ENCODE results near the gene SEC22A. TPM values are rescaled to one million over a fixed set of nuclear protein-coding genes. Genes with fewer than 3 reads are reported as not detected.

SEC22A gene
- total and polyA plus RNA-seq, 10 of the 15 experiments (the other 5 are each of a cell fraction or from before 2014, with no cell fraction given) = 19.3 to 70.3 (median 36.7) TPM

- Histone ChIP-seq H3K4me3 (no peak overlapping the region), H3K36me3 (ENCODE audit: control insufficient read depth in 2 of 2, insufficient read depth in 2 of 2, low read length in 1 of 2) (no peaks in the 10 kb centered on the region), H3K9me3 (replicated peaks; ENCODE audit: control insufficient read depth, insufficient read depth, low read length) (no peaks in the 10 kb centered on the region), H2AFZ (ENCODE audit: control insufficient read depth, low read depth, low read length) (no peak overlapping the region), H3K4me1 (ENCODE audit: control insufficient read depth, insufficient read depth, low read length) (no peaks in the 10 kb centered on the region), H3K9ac (ENCODE audit: control insufficient read depth, insufficient read depth, low read length) (no peak overlapping the region), H3K27ac (ENCODE audit: control insufficient read depth, insufficient read depth) (no peak overlapping the region), H3K79me2 (ENCODE audit: control insufficient read depth, insufficient read depth, low read length) (no peaks in the 10 kb centered on the region), H4K20me1 (ENCODE audit: control insufficient read depth, insufficient read depth) (no peaks in the 10 kb centered on the region), H3K27me3 (replicated peaks in 1 of 2; ENCODE audit: control insufficient read depth in 2 of 2, insufficient read depth in 2 of 2, low read length in 1 of 2) (no peaks in the 10 kb centered on the region), H3K4me2 (ENCODE audit: control insufficient read depth, insufficient read depth) (no peak overlapping the region)
- in situ Hi-C loops (cut with MboI) (no loop called here), intact Hi-C loops (cut with micrococcal nuclease; ENCODE audit: unreplicated experiment) (no loop called here)
- no peak for FAIRE-seq
- WGBS (ENCODE audit: insufficient coverage, insufficient replicate concordance, low lambda C conversion rate, missing lambda C conversion rate) = 76% methylated on average over 6 of the region's 6 CpGs
- POLR2A ChIA-PET = no interaction called here
- no peak for DNase-seq (ENCODE audit: low read depth, low spot score)
- CTCF ChIA-PET = no interaction called here
- RAD21 ChIA-PET (ENCODE audit: unreplicated experiment) = no interaction called here
- ATAC-seq = no peak
- SMC1A ChIA-PET (ENCODE audit: uncharacterized antibody, unreplicated experiment) = no interaction called here
- no TSS peak for BruUV-seq (replicated peaks)
- no peak for TF ChIP-seq SPI1 (IDR thresholded peaks at IDR 0.05; ENCODE audit: borderline replicate concordance, insufficient read depth, low read depth, low read length)
- no peak for TF ChIP-seq MLLT1 (IDR thresholded peaks at IDR 0.05)
- TF ChIP-seq, protein P1, sequence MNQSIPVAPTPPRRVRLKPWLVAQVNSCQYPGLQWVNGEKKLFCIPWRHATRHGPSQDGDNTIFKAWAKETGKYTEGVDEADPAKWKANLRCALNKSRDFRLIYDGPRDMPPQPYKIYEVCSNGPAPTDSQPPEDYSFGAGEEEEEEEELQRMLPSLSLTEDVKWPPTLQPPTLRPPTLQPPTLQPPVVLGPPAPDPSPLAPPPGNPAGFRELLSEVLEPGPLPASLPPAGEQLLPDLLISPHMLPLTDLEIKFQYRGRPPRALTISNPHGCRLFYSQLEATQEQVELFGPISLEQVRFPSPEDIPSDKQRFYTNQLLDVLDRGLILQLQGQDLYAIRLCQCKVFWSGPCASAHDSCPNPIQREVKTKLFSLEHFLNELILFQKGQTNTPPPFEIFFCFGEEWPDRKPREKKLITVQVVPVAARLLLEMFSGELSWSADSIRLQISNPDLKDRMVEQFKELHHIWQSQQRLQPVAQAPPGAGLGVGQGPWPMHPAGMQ (IDR thresholded peaks at IDR 0.05; ENCODE audit: borderline replicate concordance) = no peak
- TF ChIP-seq SUPT20H (IDR thresholded peaks at IDR 0.05; ENCODE audit: borderline replicate concordance, control insufficient read depth, low read depth, low read length) = no peak
- no peak for TF ChIP-seq ZBTB11 (CRISPR knock-in tag; IDR thresholded peaks at IDR 0.05)
- no peak for TF ChIP-seq RUNX3 (IDR thresholded peaks at IDR 0.05; ENCODE audit: low read length)
- TF ChIP-seq MEF2B (IDR thresholded peaks at IDR 0.05; ENCODE audit: partially characterized antibody, poor library complexity, severe bottlenecking) = no peak
- TF ChIP-seq TCF7 (IDR thresholded peaks at IDR 0.05; ENCODE audit: borderline replicate concordance) = no peak
- no peak for TF ChIP-seq BCLAF1 (IDR thresholded peaks at IDR 0.05)
- TF ChIP-seq SREBF1 (IDR thresholded peaks at IDR 0.05; ENCODE audit: low read length) = no peak
- TF ChIP-seq IRF4 (IDR thresholded peaks at IDR 0.05; ENCODE audit: low read depth, low read length) = no peak
- no peak for TF ChIP-seq E2F4 (IDR thresholded peaks at IDR 0.05; ENCODE audit: low read depth, low read length)
- no peak for TF ChIP-seq RAD21 (IDR thresholded peaks at IDR 0.05; ENCODE audit: insufficient read depth, low read depth, low read length)
- no peak for TF ChIP-seq NFYA (IDR thresholded peaks at IDR 0.05; ENCODE audit: borderline replicate concordance, low read depth, low read length)
- TF ChIP-seq YY1 (IDR thresholded peaks at IDR 0.05; ENCODE audit: low read depth, low read length) = no peak
These were observed 75.4 kb downstream of the SEC22A start for GRCh38 chr3:123277106-123277505.

Measured in GM12878 (cell line).